Kidney epithelial cell (primary cell): ENCODE results near the gene RAI14. TPM values are rescaled to one million over a fixed set of nuclear protein-coding genes. Genes with fewer than 3 reads are reported as not detected.

Experiments used
- DNase-seq: peaks from one replicate; pipeline ENCODE4 v3.0.0-alpha.2; 2010; ENCODE audit warnings: low read depth
- H3K27me3 ChIP-seq: 2 replicates; pipeline ENCODE4 v1.6.0; 2011; ENCODE audit warnings: low read length; ENCODE audit not compliant: control insufficient read depth, insufficient read depth
- H3K36me3 ChIP-seq: 2 replicates; pipeline ENCODE4 v1.5.1; 2011; ENCODE audit warnings: low read length; ENCODE audit not compliant: control insufficient read depth, insufficient read depth
- H3K4me3 ChIP-seq: 2 replicates; pipeline ENCODE4 v1.5.1; 2011; ENCODE audit warnings: low read depth, mild to moderate bottlenecking, control low read depth, low read length
- CTCF ChIP-seq: IDR thresholded peaks from 2 replicates; pipeline ENCODE4 v1.5.1; 2011; ENCODE audit warnings: mild to moderate bottlenecking, moderate library complexity, low read length, control low read depth, inconsistent platforms; ENCODE audit not compliant: insufficient read depth, poor library complexity, severe bottlenecking
- total RNA-seq: library from RNA; depleted of rRNA; stranded (reverse); fragments of >200 nt; gene quantifications from 2 replicates; pipeline ENCODE4 v1.2.3, GENCODE V29; 2015

The RAI14 gene
- total RNA-seq, 1 donor from 2014 or later = 116 TPM

GRCh38 chr5:34859253-34859652 is 203.1 kb downstream of the RAI14 start:
- no peak for TF ChIP-seq CTCF
- Histone ChIP-seq H3K36me3 (no peaks in the 10 kb centered on the region), H3K4me3 (no peak overlapping the region), H3K27me3 (no peaks in the 10 kb centered on the region)
- no peak for DNase-seq

- no peak for DNase-seq
- Histone ChIP-seq H3K36me3 (no peaks in the 10 kb centered on the region), H3K4me3 (no peak overlapping the region), H3K27me3 (no peaks in the 10 kb centered on the region)
- TF ChIP-seq CTCF = no peak
Observed at GRCh38 chr5:34863946-34864345, 207.8 kb downstream of the RAI14 start.

- no peak overlapping the region for H3K4me3 ChIP-seq
- TF ChIP-seq CTCF = no peak
- no peak for DNase-seq
- no peaks in the 10 kb centered on the region for H3K27me3 ChIP-seq
- no peaks in the 10 kb centered on the region for H3K36me3 ChIP-seq
Observed at GRCh38 chr5:34865091-34865490, 209.0 kb downstream of the RAI14 start.

- no peak overlapping the region for H3K4me3 ChIP-seq
- H3K27me3 ChIP-seq = no peaks in the 10 kb centered on the region
- no peak for TF ChIP-seq CTCF
- H3K36me3 ChIP-seq = no peaks in the 10 kb centered on the region
- no peak for DNase-seq
Observed at GRCh38 chr5:34866989-34867471, 210.9 kb downstream of the RAI14 start.

- H3K4me3 ChIP-seq = no peak overlapping the region
- no peaks in the 10 kb centered on the region for H3K27me3 ChIP-seq
- TF ChIP-seq CTCF = no peak
- H3K36me3 ChIP-seq = no peaks in the 10 kb centered on the region
- DNase-seq = no peak
Observed at GRCh38 chr5:34867660-34868059, 211.5 kb downstream of the RAI14 start.

- TF ChIP-seq CTCF = no peak
- Histone ChIP-seq H3K4me3 (no peak overlapping the region), H3K27me3 (no peaks in the 10 kb centered on the region), H3K36me3 (no peaks in the 10 kb centered on the region)
- no peak for DNase-seq
Observed at GRCh38 chr5:34868791-34869190, 212.7 kb downstream of the RAI14 start.
